HG03558 (cell line): ENCODE measurements around the gene OR2G3.

Experiments used
- ATAC-seq: cut with Tn5 transposase; IDR thresholded peaks from one replicate; pipeline ENCODE4 v1.9.1; 2021; ENCODE audit warnings: moderate number of reproducible peaks; ENCODE audit not compliant: unreplicated experiment; ENCODE audit errors: extremely low read depth

Gene OR2G3

DNA sequence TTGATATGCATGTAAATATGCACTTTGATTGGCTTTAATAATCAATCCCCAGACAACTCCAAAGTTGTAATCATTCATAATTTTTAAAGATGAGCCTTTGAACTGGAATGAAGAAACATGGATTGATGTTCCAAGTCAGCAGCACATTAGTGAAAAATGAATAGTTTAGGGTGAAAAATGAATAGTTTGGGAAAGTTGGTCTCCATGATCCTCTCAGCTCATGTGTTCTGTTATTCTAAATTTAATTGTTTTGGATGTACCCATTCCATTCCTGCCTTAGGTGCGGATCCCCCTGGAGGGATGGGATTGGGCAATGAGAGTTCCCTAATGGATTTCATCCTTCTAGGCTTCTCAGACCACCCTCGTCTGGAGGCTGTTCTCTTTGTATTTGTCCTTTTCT, at the start of gene OR2G3:
Gene OR2G3 (plus strand): TSS at position 301 of the 400 bp plus-strand sequence. CDS start 0 bp downstream, at position 301.
- ATAC-seq: no peak

GRCh38 chr1:247557926-247558674, 47.3 kb upstream of the OR2G3 start:
- ATAC-seq: no peak

DNA sequence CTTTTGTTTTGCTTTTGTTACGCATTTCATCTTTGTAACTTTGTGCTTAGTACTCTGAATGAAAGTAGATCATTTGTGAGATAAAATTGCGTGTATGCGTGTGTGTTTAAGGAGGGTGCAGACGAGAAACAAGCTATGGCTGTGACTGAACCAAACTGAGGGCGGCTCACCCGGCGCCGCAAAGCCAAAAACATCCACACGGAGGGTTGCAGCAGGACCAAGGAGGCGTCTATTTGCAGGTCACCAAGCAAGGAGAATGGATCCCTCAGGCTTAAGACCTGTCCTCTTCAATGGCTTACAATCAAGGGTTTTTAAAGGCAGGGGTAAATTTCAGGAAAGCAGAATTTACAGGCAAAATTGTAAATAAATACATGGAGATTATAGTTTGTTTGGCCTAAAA, 43.7 kb upstream of the OR2G3 start:
- ATAC-seq: no peak

- ATAC-seq: no peak
Measured at GRCh38 chr1:247562198-247562597, 43.2 kb upstream of the OR2G3 start.

DNA sequence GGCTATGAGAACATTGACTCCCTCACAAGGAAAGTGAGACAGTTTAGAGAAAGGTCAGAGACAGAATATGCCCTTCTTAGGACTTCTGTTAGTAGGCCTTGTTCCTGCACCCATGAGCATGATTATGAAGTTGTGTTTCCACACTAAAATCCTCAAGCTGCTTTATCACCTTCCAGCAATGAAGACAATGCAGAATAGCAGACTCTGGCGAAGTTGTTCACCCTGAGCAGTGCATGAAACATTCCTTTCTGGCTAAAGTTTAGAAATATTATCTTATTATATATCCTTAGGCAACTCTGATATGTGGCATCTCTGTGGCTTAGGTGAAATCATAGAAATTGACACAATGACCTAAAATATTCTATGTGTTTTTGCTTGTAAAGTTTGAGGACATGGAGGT, 31.1 kb upstream of the OR2G3 start:
- ATAC-seq: no peak

- ATAC-seq: no peak
Measured at GRCh38 chr1:247574664-247575063, 30.7 kb upstream of the OR2G3 start.

- ATAC-seq: no peak
Measured at GRCh38 chr1:247576514-247576913, 28.9 kb upstream of the OR2G3 start.

DNA sequence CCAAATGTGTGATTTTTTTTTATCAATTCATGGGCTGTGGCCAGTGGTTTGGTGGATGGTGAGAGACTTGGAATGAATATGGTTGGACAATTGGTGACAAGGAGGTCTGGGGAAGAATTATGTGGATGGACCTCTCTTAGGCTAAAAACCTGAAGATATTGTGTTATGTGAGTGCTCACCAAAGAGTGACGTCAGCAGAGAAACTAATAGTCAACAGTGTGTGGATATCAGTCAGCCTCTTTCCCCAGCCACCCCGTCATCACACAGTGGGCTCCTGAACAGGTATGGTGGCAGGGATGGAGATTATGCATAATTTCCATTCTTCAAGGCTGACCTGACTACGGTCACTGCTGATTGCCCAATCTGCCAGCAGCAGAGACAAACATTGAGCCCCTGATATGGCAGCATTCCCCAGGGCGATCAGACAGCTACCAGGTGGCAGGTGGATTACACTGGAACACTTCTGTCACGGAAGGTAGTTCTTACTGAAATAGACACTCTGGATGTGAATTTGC, 26.4 kb upstream of the OR2G3 start:
- no peak for ATAC-seq

- ATAC-seq: no peak
Measured at GRCh38 chr1:247588060-247588459, 17.3 kb upstream of the OR2G3 start, which contains the start of gene OR2G2. OR2G2 (plus strand) TSS chr1:247588360; CDS start chr1:247588360, 0 bp downstream.

DNA sequence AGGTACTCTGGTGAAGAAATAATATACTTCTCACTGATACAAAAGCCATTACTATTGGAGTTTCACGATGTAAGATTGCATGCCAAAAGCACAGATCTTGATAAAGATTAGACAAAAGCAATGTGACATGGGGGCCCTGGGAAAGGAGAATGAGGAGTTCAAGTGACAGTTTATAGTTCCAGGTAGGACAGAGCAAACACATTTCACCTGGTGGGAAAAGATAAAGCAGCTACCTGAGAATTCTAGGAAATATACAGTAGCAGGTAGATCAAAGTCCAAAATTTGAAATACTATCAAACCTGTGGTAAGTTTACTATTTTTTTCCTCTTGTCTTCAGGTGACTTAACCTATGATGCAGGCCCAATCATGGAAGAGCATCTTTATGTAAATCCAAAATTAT, 8.0 kb downstream of the OR2G3 start:
- ATAC-seq: no peak

DNA sequence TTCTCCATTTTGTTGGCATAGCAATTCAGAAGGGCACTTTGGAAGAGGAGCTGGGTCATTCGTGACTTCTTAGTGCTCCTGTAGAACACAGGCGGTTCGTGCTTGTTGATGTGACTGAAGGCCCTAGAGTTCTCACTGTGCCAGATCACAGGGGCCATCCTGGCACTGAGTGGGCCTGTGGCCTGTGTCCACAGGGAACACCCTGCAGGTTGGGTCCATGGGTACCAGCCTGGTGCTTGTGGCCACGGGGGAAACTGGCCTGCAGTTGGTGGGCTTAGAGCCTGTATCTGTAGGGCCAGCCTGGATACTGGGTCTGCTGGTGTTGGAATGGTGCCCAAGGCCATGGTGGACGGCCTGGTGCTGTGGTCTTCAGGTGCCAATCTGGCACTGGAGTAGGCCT, 9.2 kb downstream of the OR2G3 start:
- ATAC-seq: no peak

GRCh38 chr1:247627951-247628350, 22.6 kb downstream of the OR2G3 start:
- no peak for ATAC-seq

- no peak for ATAC-seq
Measured at GRCh38 chr1:247638011-247638410, 32.6 kb downstream of the OR2G3 start.

- ATAC-seq: no peak
Measured at GRCh38 chr1:247638781-247639180, 33.4 kb downstream of the OR2G3 start.

DNA sequence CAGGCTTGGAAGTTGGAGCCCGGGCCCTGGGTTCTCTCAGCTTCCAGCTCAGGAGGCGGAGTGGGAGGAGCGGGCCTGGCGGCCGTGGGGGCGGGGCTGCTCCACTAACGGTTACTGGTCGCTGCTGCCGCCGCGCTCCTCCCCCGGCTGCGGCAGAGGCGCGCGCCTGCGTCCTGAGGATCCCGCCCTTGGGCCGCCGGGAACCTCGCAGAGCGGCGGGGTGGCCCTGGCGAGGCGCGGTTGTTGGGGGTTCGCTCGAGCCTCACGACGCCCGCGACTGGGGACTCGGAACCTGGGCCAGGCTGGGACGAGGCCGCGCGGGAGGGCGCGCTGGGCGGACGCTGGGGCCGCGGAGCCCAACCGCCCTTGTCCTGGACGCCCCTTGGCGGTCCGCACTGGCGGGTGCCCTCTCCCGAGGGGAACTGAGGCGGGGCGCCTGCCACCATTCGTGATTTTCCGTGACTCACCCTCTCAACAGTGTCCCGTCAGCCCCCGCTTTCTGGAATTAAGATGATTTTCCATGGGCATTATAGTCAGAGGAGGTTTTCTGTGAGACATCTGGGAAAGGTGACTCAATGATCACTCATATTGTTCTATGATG, 34.1 kb downstream of the OR2G3 start:
- ATAC-seq: no peak

- ATAC-seq: no peak
Measured at GRCh38 chr1:247642742-247643141, 37.4 kb downstream of the OR2G3 start.

- no peak for ATAC-seq
Measured at GRCh38 chr1:247646867-247647266, 41.5 kb downstream of the OR2G3 start.

DNA sequence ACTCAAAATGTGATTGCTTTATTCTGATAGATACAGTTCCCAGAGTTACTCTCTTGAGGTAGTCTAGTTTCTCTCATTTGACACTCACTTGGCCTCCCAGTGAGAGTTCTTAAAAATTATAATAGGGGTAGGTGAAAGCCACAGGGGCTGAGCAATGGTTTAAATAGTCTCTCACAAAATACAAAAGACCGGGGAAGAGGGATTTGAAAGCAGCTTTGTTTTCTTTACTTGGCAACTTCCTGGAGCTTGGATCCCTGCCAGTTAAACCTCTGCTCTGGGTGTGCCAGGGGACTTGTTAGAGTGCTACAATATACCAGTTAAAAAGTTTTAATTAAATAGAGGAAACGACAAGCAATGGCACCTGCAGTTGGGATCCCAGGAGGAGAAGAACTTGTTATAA, 42.5 kb downstream of the OR2G3 start:
- no peak for ATAC-seq

GRCh38 chr1:247653040-247653439, 47.7 kb downstream of the OR2G3 start:
- ATAC-seq: no peak
